Cerebellar cortex (tissue), 1 donor: ENCODE measurements around the gene LAMB1.
"Not testable (repeated sequence)": the region's sequence is repeated elsewhere in the genome, so short reads cannot be mapped to it uniquely, and the experiment has no call there.

Experiments used
- DNase-seq: peaks from one replicate; pipeline ENCODE4 v3.0.0-alpha.2; 2015; ENCODE audit warnings: low spot score

Gene LAMB1

DNA sequence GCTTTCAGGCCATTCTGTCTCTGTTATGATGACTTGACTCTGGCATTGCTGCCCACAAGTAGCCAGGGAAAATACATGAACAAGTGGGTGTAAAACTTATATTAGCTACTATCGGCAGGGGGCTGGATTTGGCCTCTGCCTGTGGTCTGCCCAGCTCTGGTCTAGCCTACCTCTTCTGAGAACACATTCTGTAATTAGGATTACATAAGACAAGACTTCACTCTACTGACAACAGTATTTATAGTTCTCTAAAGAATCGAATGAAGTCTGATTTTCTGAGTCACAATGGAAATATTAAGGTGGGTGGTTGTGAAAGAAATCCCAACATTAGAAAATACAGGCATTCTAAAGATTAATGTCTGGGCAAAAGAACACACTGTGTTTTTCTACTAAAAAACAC, 56.5 kb downstream of the LAMB1 start:
- no peak for DNase-seq

DNA sequence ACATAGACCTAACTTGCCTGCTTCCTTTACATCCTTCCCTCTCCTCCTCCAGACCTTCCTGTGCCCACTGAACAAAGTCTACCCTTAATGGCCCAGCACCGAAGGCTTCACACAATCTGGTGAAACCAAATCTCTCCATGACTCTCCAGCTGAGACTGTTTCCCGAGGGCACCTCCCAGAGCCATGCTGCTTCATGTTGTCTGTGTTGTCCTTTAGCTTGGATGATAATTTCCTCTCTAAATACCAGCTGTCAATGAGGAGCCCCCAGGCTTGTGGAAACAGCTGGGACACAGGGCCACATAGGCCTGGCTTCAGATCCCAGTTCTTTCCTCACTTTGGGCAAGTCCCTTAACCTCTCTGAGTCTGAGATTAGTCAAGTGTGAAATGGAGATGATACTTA, 57.6 kb downstream of the LAMB1 start:
- DNase-seq, result no peak

DNA sequence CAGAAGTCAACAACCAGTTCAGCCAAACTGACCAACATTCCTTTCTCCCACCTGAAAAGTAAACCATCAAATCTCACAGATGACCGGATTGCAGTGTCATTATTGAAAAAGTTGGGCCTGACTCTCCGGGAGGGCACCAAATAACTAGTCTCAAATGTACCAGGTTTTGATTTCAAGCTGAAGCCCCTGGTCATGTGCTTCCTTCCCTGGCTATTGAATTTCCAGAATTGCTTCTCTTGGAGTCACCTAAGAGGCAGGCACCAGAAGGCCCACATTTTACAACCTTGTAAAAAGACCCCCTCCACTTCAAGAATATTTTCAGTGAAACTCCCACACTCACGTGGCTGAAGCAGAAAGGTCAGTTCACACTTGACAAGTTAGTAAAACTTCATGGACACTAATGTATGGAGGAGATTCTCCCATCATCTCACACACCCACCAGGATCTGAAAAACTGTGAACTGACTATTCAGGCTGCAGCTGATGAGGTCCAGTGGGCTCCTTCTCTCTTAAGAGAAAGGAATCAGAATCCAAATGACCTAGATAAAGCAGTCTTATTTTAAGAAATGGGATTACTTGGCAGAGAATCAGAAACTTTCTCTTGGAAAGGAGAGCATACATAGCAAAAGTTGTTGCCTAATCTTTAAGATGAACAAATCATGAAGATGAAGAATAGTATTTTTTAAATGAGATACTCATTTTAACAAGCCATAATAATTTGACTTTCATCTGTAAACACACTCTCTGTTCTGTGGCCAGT, 58.4 kb downstream of the LAMB1 start:
- no peak for DNase-seq

DNA sequence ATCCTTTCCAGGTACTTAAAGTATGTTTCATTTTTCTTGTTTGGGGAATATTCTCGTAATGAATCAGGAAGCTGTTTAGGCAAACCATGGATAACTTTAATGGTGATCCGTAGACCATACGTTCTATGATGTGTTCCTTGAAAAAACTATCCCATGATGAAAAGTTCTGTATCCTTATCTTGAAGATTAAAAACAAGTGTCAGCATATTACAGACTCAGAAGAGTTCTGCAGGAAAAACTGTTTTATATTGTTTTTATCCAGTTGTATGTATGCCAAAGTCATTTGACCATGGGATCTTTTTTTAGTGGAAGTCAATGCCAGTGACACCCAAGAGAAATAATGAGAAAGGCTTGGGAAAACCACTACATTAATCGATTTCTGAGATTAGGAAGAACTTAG, 59.9 kb downstream of the LAMB1 start:
- DNase-seq, result no peak

DNA sequence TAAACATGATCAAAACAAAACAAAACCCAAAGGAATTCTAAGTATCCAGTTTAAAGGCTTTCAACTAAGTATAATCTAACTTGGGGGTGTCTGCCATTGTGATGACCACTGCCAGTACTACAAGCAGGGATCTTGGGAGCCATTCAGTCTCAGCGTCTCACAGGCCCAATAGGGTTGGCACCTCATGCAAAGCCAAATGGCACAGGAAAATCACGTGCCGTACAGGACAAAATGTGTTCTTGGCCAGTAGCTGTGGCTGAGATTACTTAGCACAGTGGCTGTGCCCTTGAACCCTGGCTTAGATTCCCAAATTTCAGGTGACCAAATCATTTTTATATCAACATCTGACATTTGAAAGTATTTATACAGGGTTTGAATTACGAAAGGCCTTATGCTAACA, 62.0 kb downstream of the LAMB1 start:
- peak; percentile 54 for DNase-seq

DNA sequence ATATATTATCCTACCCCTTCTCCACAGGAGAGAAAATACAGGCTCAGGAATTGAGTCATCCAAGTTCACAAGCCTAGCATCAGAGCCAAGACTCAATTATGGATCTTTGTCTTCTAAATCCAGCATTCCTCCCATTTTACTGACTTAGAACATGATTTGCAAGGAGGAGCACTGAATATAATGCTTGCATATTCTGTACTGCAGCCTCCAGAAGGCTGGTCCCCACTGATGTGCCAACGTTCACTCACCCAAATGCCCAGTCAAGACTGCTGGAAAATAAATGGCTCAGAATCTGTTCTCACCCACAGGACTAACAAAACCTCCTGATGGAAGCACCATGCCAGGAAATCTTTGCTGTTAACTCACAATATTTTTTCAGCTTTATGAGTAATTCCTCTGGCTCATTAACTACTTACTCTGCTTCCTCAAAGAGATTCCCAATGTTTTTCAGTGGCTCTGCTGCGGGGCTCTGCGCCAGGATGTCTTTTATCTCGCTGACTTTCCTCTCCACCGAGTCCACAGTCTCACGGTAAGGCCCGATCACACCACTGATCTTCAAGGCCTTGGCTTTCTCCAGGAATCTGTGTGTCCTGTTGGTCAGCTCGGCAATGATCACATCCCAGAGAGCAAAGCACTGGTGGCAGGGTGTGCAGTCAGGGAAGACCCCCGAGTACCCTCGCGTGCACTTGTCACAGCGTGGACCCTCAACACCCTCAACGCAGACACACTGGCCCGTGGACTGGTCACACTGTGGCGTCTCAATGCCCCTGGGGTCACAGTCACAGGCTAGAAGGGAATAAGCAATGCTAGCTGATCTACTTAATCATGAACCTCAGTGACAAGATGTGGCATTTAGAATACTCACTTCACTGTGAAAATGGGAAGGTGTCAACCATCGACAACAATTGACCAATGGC, 63.1 kb downstream of the LAMB1 start:
- peak; percentile 69 for DNase-seq

DNA sequence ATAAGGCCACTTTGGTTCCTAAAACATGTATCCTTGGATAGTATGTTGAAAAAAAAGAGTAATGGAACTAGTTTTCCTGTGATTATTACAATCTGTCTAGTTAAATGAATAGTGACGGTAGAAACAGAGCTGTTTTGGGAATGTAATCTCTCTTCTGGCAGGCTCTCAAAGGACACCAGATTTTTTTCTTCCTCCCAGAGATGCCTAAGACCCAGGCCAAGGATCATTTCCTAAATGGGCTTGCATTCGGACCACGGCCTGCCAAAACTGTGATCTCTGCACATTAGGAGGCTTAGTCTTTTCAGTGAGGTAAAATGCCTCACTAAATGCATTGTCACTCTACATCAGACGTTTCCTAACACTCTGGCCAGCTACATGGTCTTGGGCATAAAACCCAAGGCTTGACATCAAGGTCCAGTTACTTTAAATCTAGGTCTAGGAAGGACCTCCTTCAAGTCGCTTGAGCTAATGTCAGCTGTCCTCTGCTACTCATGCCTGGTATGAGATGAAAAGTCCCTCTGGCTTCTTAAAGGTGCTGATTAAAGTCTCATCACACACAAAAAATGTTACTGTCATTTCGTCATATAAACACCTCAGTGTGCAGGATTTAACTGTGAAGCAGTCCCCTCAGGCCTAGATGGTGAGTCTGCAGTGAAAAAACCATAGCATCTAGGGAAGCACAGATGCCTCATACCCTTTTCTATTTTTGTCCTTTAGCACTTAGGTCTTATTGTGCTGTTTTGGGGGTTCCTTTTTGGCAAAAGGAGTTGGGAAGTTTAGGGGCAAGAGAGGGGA, 64.3 kb downstream of the LAMB1 start:
- DNase-seq, result peak; percentile 91

DNA sequence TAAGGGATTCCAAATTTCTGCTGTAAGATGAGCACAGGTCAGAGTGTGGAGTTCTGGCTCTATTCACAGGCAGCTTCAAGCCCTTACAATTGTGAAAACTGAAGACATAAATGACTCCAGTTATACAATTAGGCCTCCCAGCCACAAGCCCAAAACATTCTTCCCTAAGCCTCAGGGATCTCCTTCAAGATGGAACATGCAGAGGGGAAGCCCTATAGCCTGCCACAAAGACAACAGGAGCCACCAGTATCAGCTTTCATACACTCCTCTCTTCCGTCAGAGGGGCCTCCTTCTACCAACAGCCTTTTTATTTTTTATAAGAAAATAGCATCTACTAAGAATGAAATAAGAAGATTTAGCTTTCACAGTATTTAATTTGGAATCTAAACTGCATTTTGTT, 65.4 kb downstream of the LAMB1 start:
- no peak for DNase-seq

DNA sequence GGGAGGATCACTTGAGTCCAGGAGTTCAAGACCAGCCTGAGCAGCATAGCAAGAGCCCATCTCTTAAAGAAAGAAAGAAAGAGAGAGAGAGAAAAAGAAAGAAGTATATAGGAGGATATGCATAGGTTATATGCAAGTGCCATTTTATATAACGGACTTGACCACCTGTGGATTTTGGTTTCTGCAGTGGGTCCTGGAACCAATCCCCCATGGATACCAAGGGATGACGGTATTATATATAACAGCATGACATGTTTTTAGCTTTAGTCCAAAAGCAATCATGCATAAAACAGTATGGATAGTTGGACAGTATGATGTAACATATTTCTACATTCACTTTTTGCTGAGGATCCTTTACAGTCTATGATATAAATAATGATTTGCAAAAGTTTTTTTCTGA, 66.6 kb downstream of the LAMB1 start:
- no peak for DNase-seq

DNA sequence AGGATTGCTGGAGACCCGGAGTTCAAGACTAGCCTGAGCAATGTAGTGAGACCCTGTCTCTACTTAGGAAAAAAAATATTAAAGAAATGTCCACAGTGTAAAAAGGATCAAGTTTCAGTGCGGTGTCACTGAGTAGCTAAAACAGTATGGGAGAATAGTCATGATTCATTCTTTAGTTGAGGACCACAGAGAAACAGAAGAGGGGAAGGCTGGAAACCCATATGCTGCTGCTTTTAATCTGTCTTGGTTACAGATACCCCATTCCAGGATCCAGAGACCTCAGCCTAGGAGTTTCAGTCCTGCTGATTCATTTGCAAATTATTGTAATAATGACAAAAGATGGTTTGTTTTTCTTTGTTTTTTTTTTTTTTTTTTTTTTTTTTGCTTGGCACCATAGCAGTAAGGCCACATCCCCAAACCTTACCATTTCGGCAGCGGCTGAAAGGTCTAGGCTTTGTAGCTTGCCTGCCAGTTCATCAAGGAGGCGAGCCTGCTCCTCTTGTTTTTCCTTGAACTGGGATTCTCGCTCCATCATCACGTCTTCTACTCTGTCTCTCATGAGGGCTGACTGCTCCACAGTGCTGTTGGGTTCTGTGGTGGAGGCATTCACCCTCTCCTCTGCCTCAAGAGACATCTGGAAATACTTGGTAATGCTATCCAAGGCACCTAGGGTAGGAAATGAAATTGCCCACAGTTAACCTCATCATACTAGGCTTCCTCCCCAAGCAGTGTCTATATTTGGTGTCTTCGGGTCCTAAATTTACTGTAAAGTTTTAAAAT, 67.8 kb downstream of the LAMB1 start:
- DNase-seq, result no peak

DNA sequence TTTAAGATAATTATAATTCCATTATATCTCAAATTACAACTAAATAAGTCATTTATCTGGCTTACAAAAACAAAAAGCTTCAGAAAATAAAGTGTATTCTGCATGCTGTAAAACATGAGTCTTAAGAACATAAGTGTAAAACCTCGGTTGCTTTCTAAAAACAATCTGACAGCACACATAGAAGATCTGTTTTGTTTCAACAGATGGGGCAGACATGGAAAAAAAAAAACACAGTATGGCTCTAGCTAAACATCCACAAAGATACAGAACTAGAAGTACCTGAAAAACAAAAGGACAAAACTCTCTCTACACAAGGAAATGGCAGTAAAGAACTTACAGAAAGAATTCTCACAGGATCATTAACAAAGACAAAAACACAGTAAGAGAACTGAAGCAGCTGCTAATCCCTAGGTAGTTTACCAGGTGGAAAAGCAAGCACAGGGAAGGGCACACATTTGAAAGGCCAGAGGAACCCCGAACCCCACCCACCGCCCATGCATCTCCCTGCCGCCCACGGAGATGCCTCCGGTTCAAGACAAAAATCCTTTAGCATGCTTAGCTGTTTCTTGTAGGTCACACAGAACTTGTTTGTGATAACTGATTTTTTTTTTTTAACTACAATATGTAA, 69.5 kb downstream of the LAMB1 start:
- DNase-seq, result no peak

DNA sequence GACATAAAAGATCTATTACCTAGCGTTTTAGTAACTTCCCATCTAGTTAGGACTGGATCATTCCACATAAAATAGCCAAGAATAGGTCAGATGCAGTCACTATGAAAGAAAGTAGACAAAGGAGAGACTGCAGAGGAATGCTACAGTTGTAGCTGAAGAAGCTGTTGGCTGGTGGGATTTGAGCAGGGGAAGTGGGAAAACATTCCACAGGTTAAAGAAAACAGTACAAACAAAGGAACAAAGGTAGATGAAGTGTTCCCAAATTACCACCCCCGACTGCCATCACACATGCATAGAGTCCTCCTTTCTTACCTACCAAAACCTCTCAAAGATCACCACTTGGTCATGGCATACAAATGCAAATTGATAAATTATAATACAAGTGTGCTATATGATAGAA, 70.2 kb downstream of the LAMB1 start:
- no peak for DNase-seq

DNA sequence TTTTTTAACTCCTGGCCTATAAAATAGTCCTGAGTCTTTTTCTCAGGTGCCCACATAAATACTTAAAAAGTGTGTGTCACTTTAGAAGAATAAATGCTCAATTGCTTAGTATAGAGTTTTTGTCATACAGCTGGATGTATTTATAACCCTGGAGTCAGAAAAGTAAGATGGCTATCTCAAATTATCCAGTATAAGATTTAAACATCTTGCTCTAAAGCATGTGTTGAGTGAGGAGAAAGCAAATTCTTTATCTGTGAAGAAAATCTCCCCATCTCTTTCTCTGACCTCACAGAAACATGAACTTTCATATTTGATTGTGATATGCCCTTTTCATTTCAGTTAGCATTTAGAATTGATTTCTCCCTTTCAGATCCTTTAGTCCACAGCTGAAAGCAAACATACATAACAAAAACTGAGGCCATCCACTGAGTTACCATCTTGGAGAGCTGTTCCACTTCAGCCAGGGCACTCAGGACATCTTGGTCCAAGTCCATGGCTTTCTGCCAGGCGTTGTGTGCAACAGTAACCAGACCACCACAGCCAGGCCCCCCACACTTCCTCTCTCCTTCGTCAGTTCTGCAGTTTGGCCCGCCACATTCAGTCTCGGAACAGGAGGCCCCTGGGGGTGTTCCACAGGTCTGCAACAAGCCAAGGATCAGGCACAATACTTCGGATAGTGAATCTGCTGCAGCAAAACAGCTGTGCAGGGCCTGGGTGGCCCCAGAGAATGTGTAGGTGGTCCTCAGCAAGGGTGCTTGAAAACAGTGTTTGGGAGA, 71.0 kb downstream of the LAMB1 start:
- DNase-seq, result no peak

DNA sequence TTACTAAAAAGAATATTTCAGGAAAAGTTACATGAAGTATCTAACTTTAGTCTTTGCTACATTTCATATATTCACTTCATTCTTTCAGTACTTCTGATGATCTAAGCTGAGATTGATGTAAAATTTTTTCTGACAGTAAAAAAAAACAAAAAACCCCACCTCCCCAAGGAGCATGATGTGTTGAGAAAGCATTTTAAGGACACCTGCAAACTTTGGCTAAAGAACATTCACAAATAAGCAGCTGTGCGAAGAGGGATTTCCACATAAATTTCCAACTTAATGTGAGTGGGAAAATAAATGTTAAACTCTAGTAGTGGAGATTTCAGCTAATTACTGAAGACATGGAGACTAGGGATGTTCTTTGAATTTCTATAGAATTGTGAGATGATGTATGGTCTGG, 76.5 kb downstream of the LAMB1 start:
- no peak for DNase-seq

DNA sequence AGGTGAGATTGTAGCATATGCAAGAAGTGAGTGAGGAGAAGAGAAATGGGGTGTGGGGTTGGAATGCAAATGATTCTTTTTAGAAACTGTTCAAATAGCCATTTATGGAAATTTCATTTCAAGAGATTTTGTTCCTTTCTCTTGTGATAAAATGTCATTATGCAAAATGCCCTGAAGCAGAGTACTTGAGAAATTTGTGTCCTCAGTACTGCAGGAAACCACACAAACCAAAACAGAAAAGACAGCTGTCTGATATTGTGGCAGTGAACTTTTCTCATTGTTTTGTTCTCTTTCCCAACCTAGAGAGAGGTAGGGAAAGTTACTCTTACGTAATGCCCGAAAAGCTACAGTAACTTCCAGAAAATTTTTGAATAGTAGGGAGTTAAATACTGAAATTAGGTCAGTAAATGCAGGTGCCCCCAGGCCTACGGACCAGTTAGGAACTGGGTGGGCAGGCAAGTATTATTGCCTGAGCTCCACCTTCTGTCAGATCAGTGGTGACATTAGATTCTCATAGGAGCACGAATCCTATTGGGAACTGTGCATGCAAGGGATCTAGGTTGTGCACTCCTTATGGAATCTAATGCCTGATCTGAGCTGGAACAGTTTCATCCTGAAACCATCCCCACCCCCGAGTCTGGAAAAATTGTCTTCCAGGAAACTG, 78.0 kb downstream of the LAMB1 start:
- no peak for DNase-seq

DNA sequence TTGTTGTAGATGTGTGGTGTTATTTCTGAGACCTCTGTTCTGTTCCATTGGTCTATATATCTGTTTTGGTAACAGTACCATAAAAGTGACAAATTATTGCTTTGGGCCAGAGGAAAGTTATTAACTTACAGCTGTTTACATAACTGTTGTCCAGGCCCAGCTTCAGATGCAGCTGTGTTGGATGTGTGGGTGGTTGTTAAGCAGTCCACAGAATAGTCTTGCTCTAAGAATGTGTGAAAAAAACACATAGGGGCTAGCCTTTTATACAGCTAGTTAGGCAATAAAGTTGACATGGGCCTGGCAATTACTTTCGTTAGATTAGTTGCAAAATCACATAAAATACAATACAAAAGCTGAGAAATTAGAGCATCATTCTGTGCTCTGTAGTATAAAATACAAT, 80.1 kb downstream of the LAMB1 start:
- no peak for DNase-seq

DNA sequence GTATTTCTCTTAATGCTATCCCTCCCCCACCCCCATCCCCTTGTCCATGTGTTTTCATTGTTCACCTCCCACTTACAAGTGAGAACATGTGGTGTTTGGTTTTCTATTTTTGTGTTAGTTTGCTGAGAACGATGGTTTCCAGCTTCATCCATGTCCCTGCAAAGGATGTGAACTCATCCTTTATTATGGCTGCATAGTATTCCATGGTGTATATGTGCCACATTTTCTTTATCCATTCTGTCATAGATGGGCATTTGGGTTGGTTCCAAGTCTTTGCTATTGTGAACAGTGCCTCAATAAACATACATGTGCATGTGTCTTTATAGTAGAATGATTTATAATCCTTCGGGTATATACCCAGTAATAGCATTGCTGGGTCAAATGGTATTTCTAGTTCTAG, 81.1 kb downstream of the LAMB1 start:
- DNase-seq, result not testable (repeated sequence)

DNA sequence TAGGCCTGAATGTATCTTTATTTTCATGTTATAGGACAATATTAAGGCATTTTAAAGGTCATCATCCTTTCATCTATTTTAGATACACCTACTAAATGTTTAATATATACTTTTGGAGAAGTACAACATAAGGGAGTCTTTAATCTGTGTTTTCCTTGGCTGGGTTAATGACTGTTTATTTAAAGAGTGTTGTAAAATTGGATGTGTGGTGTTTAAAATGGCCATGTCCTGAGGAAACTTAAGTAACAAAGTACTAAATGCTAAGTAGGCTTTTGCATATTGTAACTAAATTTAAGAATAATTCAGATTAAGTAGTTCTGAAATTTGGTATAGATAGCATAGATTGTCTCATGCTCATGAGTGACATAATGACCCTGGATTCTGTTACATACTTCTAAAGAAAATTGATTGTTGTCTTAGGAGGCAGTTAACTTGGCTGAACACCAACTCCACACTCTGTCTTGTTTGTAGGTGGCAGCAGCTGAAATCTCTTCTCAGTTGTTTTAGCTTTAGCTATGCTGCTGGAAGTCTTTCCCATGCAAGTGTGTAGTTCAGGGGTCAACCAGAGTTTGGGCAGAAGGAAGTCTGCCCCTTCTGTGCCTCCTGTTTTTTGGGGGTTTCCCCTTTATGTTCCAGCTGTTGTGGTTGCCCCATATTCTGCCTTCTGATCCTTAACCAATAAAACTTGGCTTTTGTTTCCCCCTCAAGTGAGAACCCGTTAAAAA, 82.8 kb downstream of the LAMB1 start:
- DNase-seq, result no peak

DNA sequence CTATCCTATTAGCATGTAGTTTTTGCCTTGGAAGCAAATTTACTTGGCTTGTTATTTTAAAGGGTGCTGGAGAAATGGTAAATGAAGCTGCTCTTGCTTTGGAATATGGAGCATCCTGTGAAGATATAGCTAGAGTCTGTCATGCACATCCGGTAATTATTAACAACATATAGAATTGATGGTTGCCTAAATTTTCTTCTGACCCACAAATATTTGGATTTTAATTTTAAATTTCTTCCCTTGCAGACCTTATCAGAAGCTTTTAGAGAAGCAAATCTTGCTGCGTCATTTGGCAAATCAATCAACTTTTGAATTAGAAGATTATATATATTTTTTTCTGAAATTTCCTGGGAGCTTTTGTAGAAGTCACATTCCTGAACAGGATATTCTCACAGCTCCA, 84.0 kb downstream of the LAMB1 start:
- no peak for DNase-seq
